ENCODE data around the gene FAM149A. TPM values are rescaled to one million over a fixed set of nuclear protein-coding genes. Genes with fewer than 3 reads are reported as not detected.

Gene FAM149A
- total RNA-seq, 5 donors from 2014 or later (not counting 1 experiment from before 2014, with no cell fraction given): 0.57 to 3.2 (median 1.1) TPM

GRCh38 chr4:186169333-186169944 is 64.9 kb downstream of the FAM149A start:
- H3K27ac ChIP-seq (ENCODE audit: low read length): no peak overlapping the region
- POLR2A ChIA-PET: interaction anchor here in 1 of 2 donors (0.6 kb wide), 1 partner anchor 732 kb away, joined by 4 read pairs; no protein-coding TSS in a partner anchor
- 94% methylated on average over 15 of the region's 18 CpGs for WGBS (ENCODE audit: insufficient coverage)
- peaks cover 0 to 3% of the 10 kb centered on the region in 2 experiments for H3K27me3 ChIP-seq (replicated peaks in 1 of 2; ENCODE audit: control insufficient read depth in 2 of 2, extremely low read depth in 1 of 2, insufficient read depth in 2 of 2, low read length in 1 of 2)
- H3K36me3 ChIP-seq (ENCODE audit: control insufficient read depth in 2 of 2, extremely low read depth in 1 of 2, insufficient read depth in 1 of 2, low read length in 1 of 2): no peaks in the 10 kb centered on the region
- no peak for ATAC-seq (replicated peaks in 1 of 4)
- no peaks in the 10 kb centered on the region for H3K4me1 Mint-ChIP-seq
- no peaks in the 10 kb centered on the region for H3K9me3 ChIP-seq
- no peak for DNase-seq
- CTCF ChIA-PET: no interaction called here
- H3K9me3 Mint-ChIP-seq: no peaks in the 10 kb centered on the region
- no peak overlapping the region for H3K27ac Mint-ChIP-seq
- H3K36me3 Mint-ChIP-seq: no peaks in the 10 kb centered on the region
- H3K4me3 Mint-ChIP-seq: no peak overlapping the region
- H3K27me3 Mint-ChIP-seq: peaks cover 9 to 11% of the 10 kb centered on the region in 2 donors
- H3K4me3 ChIP-seq (ENCODE audit: control insufficient read depth in 1 of 2, extremely low read depth in 1 of 2, low read length in 1 of 2): no peak overlapping the region
- H3K4me1 ChIP-seq (ENCODE audit: control insufficient read depth in 1 of 2, extremely low read depth in 1 of 2, insufficient read depth in 2 of 2, low read length in 2 of 2): no peaks in the 10 kb centered on the region

- H3K27ac Mint-ChIP-seq: no peak overlapping the region
- Histone ChIP-seq H3K36me3 (ENCODE audit: control insufficient read depth in 2 of 2, extremely low read depth in 1 of 2, insufficient read depth in 1 of 2, low read length in 1 of 2) (no peaks in the 10 kb centered on the region), H3K4me3 (ENCODE audit: control insufficient read depth in 1 of 2, extremely low read depth in 1 of 2, low read length in 1 of 2) (no peak overlapping the region), H3K4me1 (ENCODE audit: control insufficient read depth in 1 of 2, extremely low read depth in 1 of 2, insufficient read depth in 2 of 2, low read length in 2 of 2) (no peaks in the 10 kb centered on the region), H3K9me3 (no peaks in the 10 kb centered on the region), H3K27me3 (replicated peaks in 1 of 2; ENCODE audit: control insufficient read depth in 2 of 2, extremely low read depth in 1 of 2, insufficient read depth in 2 of 2, low read length in 1 of 2) (peaks cover 0 to 3% of the 10 kb centered on the region in 2 experiments), H3K27ac (ENCODE audit: low read length) (no peak overlapping the region)
- DNase-seq (no peak), ATAC-seq (replicated peaks in 1 of 4) (no peak)
- WGBS (ENCODE audit: insufficient coverage): 81% methylated on average over 10 of the region's 16 CpGs
- CTCF ChIA-PET: no interaction called here
- POLR2A ChIA-PET: interaction anchor here in 1 of 2 donors (0.6 kb wide), 2 partner anchors 731 to 1040 kb away, joined by 4 read pairs; no protein-coding TSS in a partner anchor
- H3K36me3 Mint-ChIP-seq: no peaks in the 10 kb centered on the region
- peaks cover 5 to 11% of the 10 kb centered on the region in 2 donors for H3K27me3 Mint-ChIP-seq
- H3K9me3 Mint-ChIP-seq: no peaks in the 10 kb centered on the region
- no peaks in the 10 kb centered on the region for H3K4me1 Mint-ChIP-seq
- no peak overlapping the region for H3K4me3 Mint-ChIP-seq
Measured at GRCh38 chr4:186169945-186170802, 65.7 kb downstream of the FAM149A start.

GRCh38 chr4:186170966-186171365 is 66.5 kb downstream of the FAM149A start:
- CTCF ChIA-PET: no interaction called here
- Histone ChIP-seq H3K9me3 (no peaks in the 10 kb centered on the region), H3K4me1 (ENCODE audit: control insufficient read depth in 1 of 2, extremely low read depth in 1 of 2, insufficient read depth in 2 of 2, low read length in 2 of 2) (no peaks in the 10 kb centered on the region), H3K4me3 (ENCODE audit: control insufficient read depth in 1 of 2, extremely low read depth in 1 of 2, low read length in 1 of 2) (no peak overlapping the region), H3K36me3 (ENCODE audit: control insufficient read depth in 2 of 2, extremely low read depth in 1 of 2, insufficient read depth in 1 of 2, low read length in 1 of 2) (no peaks in the 10 kb centered on the region), H3K27ac (ENCODE audit: low read length) (no peak overlapping the region), H3K27me3 (replicated peaks in 1 of 2; ENCODE audit: control insufficient read depth in 2 of 2, extremely low read depth in 1 of 2, insufficient read depth in 2 of 2, low read length in 1 of 2) (peaks cover 0 to 3% of the 10 kb centered on the region in 2 experiments)
- POLR2A ChIA-PET: no interaction called here
- Mint-ChIP-seq H3K27me3 (peaks cover 6 to 11% of the 10 kb centered on the region in 2 donors), H3K4me3 (no peak overlapping the region), H3K9me3 (no peaks in the 10 kb centered on the region), H3K27ac (no peak overlapping the region), H3K4me1 (no peaks in the 10 kb centered on the region), H3K36me3 (no peaks in the 10 kb centered on the region)
- no peak for DNase-seq
- no peak for ATAC-seq (replicated peaks in 1 of 4)
- WGBS (ENCODE audit: insufficient coverage): 85% methylated on average over 12 of the region's 13 CpGs

GRCh38 chr4:186172546-186172945 is 68.0 kb downstream of the FAM149A start:
- H3K4me3 Mint-ChIP-seq: no peak overlapping the region
- POLR2A ChIA-PET: no interaction called here

GRCh38 chr4:186188107-186188506 is 83.6 kb downstream of the FAM149A start:
- no peak overlapping the region for H3K4me3 ChIP-seq (ENCODE audit: control insufficient read depth in 1 of 2, extremely low read depth in 1 of 2, low read length in 1 of 2)
- peaks cover 25 to 39% (median 30%) of the 10 kb centered on the region in 3 donors for H3K4me1 Mint-ChIP-seq
- H3K27ac Mint-ChIP-seq: no peak overlapping the region
- no peaks in the 10 kb centered on the region for H3K9me3 Mint-ChIP-seq
- no peaks in the 10 kb centered on the region for H3K36me3 ChIP-seq (ENCODE audit: control insufficient read depth in 2 of 2, extremely low read depth in 1 of 2, insufficient read depth in 1 of 2, low read length in 1 of 2)
- H3K27me3 Mint-ChIP-seq: peaks cover 9 to 20% of the 10 kb centered on the region in 2 donors
- ChIA-PET CTCF (interaction anchor here in 1 of 2 donors (0.7 kb wide), 1 partner anchor 882 kb away, joined by 5 read pairs; no protein-coding TSS in a partner anchor), POLR2A (interaction anchor here in 1 of 2 donors (0.6 to 1.3 kb wide), 2 partner anchors 15 to 1778 kb away, joined by 3 to 9 read pairs; no protein-coding TSS in a partner anchor)
- no peaks in the 10 kb centered on the region for H3K36me3 Mint-ChIP-seq
- no peak for ATAC-seq (replicated peaks in 1 of 4)
- no peaks in the 10 kb centered on the region for H3K9me3 ChIP-seq
- no CpG with 5 or more reads among the region's 3 CpGs for WGBS (ENCODE audit: insufficient coverage)
- H3K4me1 ChIP-seq (ENCODE audit: control insufficient read depth in 1 of 2, extremely low read depth in 1 of 2, insufficient read depth in 2 of 2, low read length in 2 of 2): peaks cover 9 to 19% of the 10 kb centered on the region in 2 experiments
- DNase-seq: no peak
- no peaks in the 10 kb centered on the region for H3K27me3 ChIP-seq (replicated peaks in 1 of 2; ENCODE audit: control insufficient read depth in 2 of 2, extremely low read depth in 1 of 2, insufficient read depth in 2 of 2, low read length in 1 of 2)
- H3K27ac ChIP-seq (ENCODE audit: low read length): no peak overlapping the region
- no peak overlapping the region for H3K4me3 Mint-ChIP-seq

More at GRCh38 chr4:186172546-186172945, 68.0 kb downstream of the FAM149A start:
- no CpG with 5 or more reads among the region's 8 CpGs for WGBS (ENCODE audit: insufficient coverage)
- H3K36me3 ChIP-seq (ENCODE audit: control insufficient read depth in 2 of 2, extremely low read depth in 1 of 2, insufficient read depth in 1 of 2, low read length in 1 of 2): no peaks in the 10 kb centered on the region
- no peak overlapping the region for H3K27ac ChIP-seq (ENCODE audit: low read length)
- ATAC-seq (replicated peaks in 1 of 4): no peak
- H3K9me3 ChIP-seq: no peaks in the 10 kb centered on the region
- Mint-ChIP-seq H3K27me3 (peaks cover 6 to 11% of the 10 kb centered on the region in 2 donors), H3K9me3 (no peaks in the 10 kb centered on the region), H3K27ac (no peak overlapping the region), H3K36me3 (no peaks in the 10 kb centered on the region), H3K4me1 (no peaks in the 10 kb centered on the region)
- H3K4me3 ChIP-seq (ENCODE audit: control insufficient read depth in 1 of 2, extremely low read depth in 1 of 2, low read length in 1 of 2): no peak overlapping the region
- CTCF ChIA-PET: no interaction called here
- peaks cover 0 to 3% of the 10 kb centered on the region in 2 experiments for H3K27me3 ChIP-seq (replicated peaks in 1 of 2; ENCODE audit: control insufficient read depth in 2 of 2, extremely low read depth in 1 of 2, insufficient read depth in 2 of 2, low read length in 1 of 2)
- no peaks in the 10 kb centered on the region for H3K4me1 ChIP-seq (ENCODE audit: control insufficient read depth in 1 of 2, extremely low read depth in 1 of 2, insufficient read depth in 2 of 2, low read length in 2 of 2)
- DNase-seq: no peak

GRCh38 chr4:186189656-186190055 is 85.2 kb downstream of the FAM149A start:
- no peak for ATAC-seq (replicated peaks in 1 of 4)
- WGBS (ENCODE audit: insufficient coverage): 59% methylated on average over 2 of the region's 4 CpGs
- Histone ChIP-seq H3K4me1 (ENCODE audit: control insufficient read depth in 1 of 2, extremely low read depth in 1 of 2, insufficient read depth in 2 of 2, low read length in 2 of 2) (peaks cover 9 to 19% of the 10 kb centered on the region in 2 experiments), H3K27me3 (replicated peaks in 1 of 2; ENCODE audit: control insufficient read depth in 2 of 2, extremely low read depth in 1 of 2, insufficient read depth in 2 of 2, low read length in 1 of 2) (no peaks in the 10 kb centered on the region), H3K36me3 (ENCODE audit: control insufficient read depth in 2 of 2, extremely low read depth in 1 of 2, insufficient read depth in 1 of 2, low read length in 1 of 2) (no peaks in the 10 kb centered on the region), H3K27ac (ENCODE audit: low read length) (peak overlapping the region; percentile 94), H3K9me3 (no peaks in the 10 kb centered on the region), H3K4me3 (ENCODE audit: control insufficient read depth in 1 of 2, extremely low read depth in 1 of 2, low read length in 1 of 2) (peak overlapping the region in 1 of 2 donors; percentile 35)
- CTCF ChIA-PET: interaction anchor here (0.6 to 1.7 kb wide), 5 partner anchors 12 to 52 kb away, joined by 4 to 7 read pairs (median 5); no protein-coding TSS in a partner anchor
- H3K27me3 Mint-ChIP-seq: peaks cover 6% of the 10 kb centered on the region in 2 donors
- H3K4me3 Mint-ChIP-seq: peak overlapping the region; percentile 86 to 89 (median 87)
- DNase-seq: no peak
- H3K4me1 Mint-ChIP-seq: peaks cover 37 to 41% (median 40%) of the 10 kb centered on the region in 3 donors
- POLR2A ChIA-PET: interaction anchor here (1.5 to 3.3 kb wide), 2 partner anchors 14 to 29 kb away, joined by 4 to 15 read pairs; no protein-coding TSS in a partner anchor
- peak overlapping the region; percentile 94 to 95 for H3K27ac Mint-ChIP-seq
- no peaks in the 10 kb centered on the region for H3K36me3 Mint-ChIP-seq
- H3K9me3 Mint-ChIP-seq: no peaks in the 10 kb centered on the region

All from T-cell (primary cell).